HepG2 (cell line): Measurements from ENCODE around the gene ING5. TPM values are rescaled to one million over a fixed set of nuclear protein-coding genes. Genes with fewer than 3 reads are reported as not detected.

Experiments
- ATAC-seq: fragments of 200-7000 bp; cut with Tn5 transposase; 3 replicates; pipeline ENCODE4 v1.9.1; 2020; ENCODE audit warnings: mild to moderate bottlenecking, moderate library complexity
- BruUV-seq: library from RNA; stranded (reverse); fragments of 400-500 nt; replicated peaks from 2 replicates; lab custom pipeline; 2021; lab: Mats Ljungman, UMichigan
- CTCF ChIA-PET: fragments of 300-600 bp; formaldehyde crosslinking; extraction: SDS; loops from one replicate; lab custom pipeline; 2021; ENCODE audit warnings: low total read pairs, inconsistent platforms, low intra/inter-chr PET ratio; lab: Yijun Ruan, JAX
- POLR2A ChIA-PET: fragments of 350-600 bp; sonication (Branson Sonifier 250); formaldehyde crosslinking; loops from one replicate; lab custom pipeline; 2020; ENCODE audit warnings: antibody characterized with exemption, inconsistent platforms; lab: Yijun Ruan, JAX
- DNase-seq: peaks from one replicate; pipeline ENCODE4 v3.0.0-alpha.2; 2015; ENCODE audit warnings: low spot score
- FAIRE-seq: peaks from 3 replicates; lab custom pipeline; 2011; peaks lifted over from hg19 to GRCh38; lab: Jason Lieb, UNC
- H2AFZ ChIP-seq: one replicate; pipeline ENCODE4 v1.6.1; 2011; ENCODE audit warnings: low read length, inconsistent platforms
- H3K27ac ChIP-seq: fragments of 300-600 bp; 3 replicates; pipeline ENCODE4 v1.8.0; 2011; ENCODE audit warnings: mixed run types, mild to moderate bottlenecking, mixed read lengths, low read length, inconsistent platforms; ENCODE audit not compliant: insufficient read depth; ENCODE audit errors: extremely low read length
- H3K27me3 ChIP-seq, 2 experiments: fragments of 200-600 bp in 1 of 2; 2 replicates in 1 of 2; 3 replicates in 1 of 2; pipeline versions ENCODE4 v1.6.0 to v1.8.0; 2011; ENCODE audit warnings: low read length in 2 of 2, mild to moderate bottlenecking in 2 of 2, moderate library complexity in 2 of 2, inconsistent platforms in 1 of 2; ENCODE audit not compliant: insufficient read depth in 2 of 2, control insufficient read depth in 1 of 2
- H3K36me3 ChIP-seq, 2 experiments: fragments of 200-600 bp in 1 of 2; replicated peaks in 1 of 2; 2 replicates in 1 of 2; 3 replicates in 1 of 2; pipeline versions ENCODE4 v1.5.1 to v1.8.0; 2011; ENCODE audit warnings: low read length in 2 of 2, inconsistent platforms in 1 of 2; ENCODE audit not compliant: insufficient read depth in 2 of 2, control insufficient read depth in 1 of 2
- H3K4me1 ChIP-seq: 2 replicates; pipeline ENCODE4 v1.5.1; 2012; ENCODE audit warnings: low read length, inconsistent platforms; ENCODE audit not compliant: insufficient read depth
- H3K4me2 ChIP-seq: 2 replicates; pipeline ENCODE4 v1.6.0; 2011; ENCODE audit warnings: low read depth, low read length, inconsistent platforms
- H3K4me3 ChIP-seq, 3 experiments: fragments of 200-600 bp in 1 of 3; sonication (generic), shearing (Covaris generic) in 1 of 3; replicated peaks in 1 of 3; 2 replicates each; pipeline ENCODE4 v1.5.1; 2011 to 2016; ENCODE audit warnings: low read length in 3 of 3, inconsistent platforms in 2 of 3, low read depth in 2 of 3, mild to moderate bottlenecking in 2 of 3, control low read depth in 1 of 3, mixed read lengths in 1 of 3; ENCODE audit not compliant: insufficient read depth in 1 of 3
- H3K79me2 ChIP-seq: one replicate; pipeline ENCODE4 v1.6.1; 2011; ENCODE audit warnings: low read length, inconsistent platforms; ENCODE audit not compliant: insufficient read depth
- H3K9ac ChIP-seq: 2 replicates; pipeline ENCODE4 v1.6.0; 2011; ENCODE audit warnings: mild to moderate bottlenecking, low read depth, low read length, inconsistent platforms; ENCODE audit not compliant: insufficient read depth
- H3K9me3 ChIP-seq: 2 replicates; pipeline ENCODE4 v1.5.1; 2012; ENCODE audit warnings: mild to moderate bottlenecking, low read length
- H4K20me1 ChIP-seq: 2 replicates; pipeline ENCODE4 v1.6.0; 2011; ENCODE audit warnings: inconsistent platforms, mild to moderate bottlenecking, low read length, moderate library complexity; ENCODE audit not compliant: insufficient read depth
- KDM5A ChIP-seq: fragments of 200-600 bp; sonication (generic); IDR thresholded peaks from 2 replicates; pipeline ENCODE4 v1.7.0; 2018; ENCODE audit warnings: antibody characterized with exemption, mild to moderate bottlenecking, low read length, borderline replicate concordance
- KIAA2018 ChIP-seq: sonication (generic); formaldehyde crosslinking; IDR thresholded peaks from 2 replicates; pipeline ENCODE4 v1.5.0; 2020; ENCODE audit warnings: mild to moderate bottlenecking, missing genetic modification reagents, borderline replicate concordance
- RNF219 ChIP-seq: sonication (generic); formaldehyde crosslinking; IDR thresholded peaks from 2 replicates; pipeline ENCODE4 v1.5.0; 2020; ENCODE audit warnings: mild to moderate bottlenecking, missing genetic modification reagents
- RORA ChIP-seq: sonication (generic); formaldehyde crosslinking; IDR thresholded peaks from 2 replicates; pipeline ENCODE4 v1.5.0; 2020; ENCODE audit warnings: mild to moderate bottlenecking, missing genetic modification reagents, moderate library complexity
- SKIL ChIP-seq: sonication (generic); formaldehyde crosslinking; IDR thresholded peaks from 2 replicates; pipeline ENCODE4 v1.8.0; 2022; ENCODE audit warnings: missing genetic modification reagents, mild to moderate bottlenecking, moderate library complexity, borderline replicate concordance
- SMARCC2 ChIP-seq: fragments of 450-650 bp; IDR thresholded peaks from 2 replicates; pipeline ENCODE4 v1.6.1; 2017; ENCODE audit warnings: antibody characterized with exemption, mild to moderate bottlenecking
- ZFAT ChIP-seq: sonication (generic); formaldehyde crosslinking; conservative IDR thresholded peaks from 2 replicates; pipeline ENCODE4 v1.8.1; 2023; ENCODE audit warnings: missing genetic modification reagents, inconsistent platforms
- ZNF512 ChIP-seq: sonication (generic); formaldehyde crosslinking; IDR thresholded peaks from 2 replicates; pipeline ENCODE4 v1.4.0; 2020; ENCODE audit warnings: mild to moderate bottlenecking, missing genetic modification reagents
- ZNF780A ChIP-seq: sonication (generic); formaldehyde crosslinking; IDR thresholded peaks from 2 replicates; pipeline ENCODE4 v1.8.0; 2022; ENCODE audit warnings: mild to moderate bottlenecking, missing genetic modification reagents, moderate library complexity
- WGBS: methylation state at CpG from one replicate; pipeline ENCODE4 v1.1.6; 2017; ENCODE audit warnings: low lambda C conversion rate; 5-methylcytosine and 5-hydroxymethylcytosine counted together
- in situ Hi-C: cut with HindIII; loops from 2 replicates; pipeline ENCODE4 v1.10.0; 2017; ENCODE audit warnings: low pct_unique_long_range_greater_than_20kb; ENCODE audit not compliant: extremely low pct_ligation_motif_present
- intact Hi-C: fragments of 100-400 bp; cut with micrococcal nuclease; formaldehyde crosslinking; loops from one replicate; pipeline ENCODE4 v1.10.0; 2022; ENCODE audit not compliant: unreplicated experiment
- polyA plus RNA-seq, 8 experiments: library from polyadenylated mRNA; depleted of rRNA in 3 of 8; stranded (reverse) in 7 of 8; unstranded in 1 of 8; fragments of >200 nt; fragmentation: Illumina TruSeq in 4 of 8; extraction: Trizol in 4 of 8; gene quantifications; 2 replicates each; pipeline versions ENCODE4 v1.2.1 to v1.2.3, GENCODE V29; 2011 to 2016; ENCODE audit warnings: low read depth in 4 of 8, missing spikeins in 1 of 8, mixed read lengths in 1 of 8; ENCODE audit not compliant: insufficient read depth in 1 of 8
- total RNA-seq, 5 experiments: library from RNA; depleted of rRNA; stranded (reverse); fragments of >200 nt; fragmentation: Illumina TruSeq; extraction: Trizol; gene quantifications; 2 replicates each; pipeline ENCODE4 v1.2.3, GENCODE V29; 2016; ENCODE audit warnings: low read depth in 1 of 5

ING5 gene
- total and polyA plus RNA-seq, 2 of the 13 experiments (the other 11 are each of a cell fraction or from before 2014, with no cell fraction given): 61.9 to 71.9 TPM

GRCh38 chr2:241754042-241754441 lies 52.2 kb downstream of the ING5 start:
- FAIRE-seq (no peak), ATAC-seq (no peak), DNase-seq (no peak)
- CTCF ChIA-PET: no interaction called here
- POLR2A ChIA-PET: interaction anchor here (0.9 kb wide), 1 partner anchor 19 kb away, joined by 3 read pairs; the partner anchor contains the start of gene D2HGDH
- no TSS peak for BruUV-seq
- Histone ChIP-seq H4K20me1 (no peaks in the 10 kb centered on the region), H3K27ac (no peak overlapping the region), H3K4me1 (no peaks in the 10 kb centered on the region), H3K79me2 (no peaks in the 10 kb centered on the region), H2AFZ (no peak overlapping the region), H3K27me3 (no peaks in the 10 kb centered on the region), H3K9me3 (no peaks in the 10 kb centered on the region), H3K4me3 (no peak overlapping the region), H3K4me2 (no peak overlapping the region), H3K36me3 (peaks cover 9 to 25% of the 10 kb centered on the region in 2 experiments), H3K9ac (no peak overlapping the region)
- intact Hi-C loops: no loop called here
- in situ Hi-C loops: no loop called here
- WGBS: 97% methylated on average over 20 of the region's 20 CpGs
- TF ChIP-seq RNF219 (CRISPR knock-in tag): no peak
- no peak for TF ChIP-seq ZFAT (CRISPR knock-in tag)
- TF ChIP-seq RORA: no peak
- TF ChIP-seq ZNF780A (CRISPR knock-in tag): no peak
- no peak for TF ChIP-seq SMARCC2
- no peak for TF ChIP-seq KDM5A
- no peak for TF ChIP-seq SKIL (CRISPR knock-in tag)
- no peak for TF ChIP-seq ZNF512 (CRISPR knock-in tag)
- TF ChIP-seq KIAA2018: no peak
